ENCODE measurements around the gene CTNNA3.
"Not testable (repeated sequence)": the region's sequence is repeated elsewhere in the genome, so short reads cannot be mapped to it uniquely, and the experiment has no call there.

Gene CTNNA3

GRCh38 chr10:67224553-67224952, 471.4 kb downstream of the CTNNA3 start:
- no peak for TF ChIP-seq CTCF (conservative IDR thresholded peaks at IDR 0.05; ENCODE audit: low read length)
- DNase-seq (ENCODE audit: low read depth), result no peak
- no peak overlapping the region for H3K4me3 ChIP-seq (ENCODE audit: low read length)

GRCh38 chr10:67222934-67223333, 473.1 kb downstream of the CTNNA3 start:
- no peak overlapping the region for H3K4me3 ChIP-seq (ENCODE audit: low read length)
- no peak for DNase-seq (ENCODE audit: low read depth)
- TF ChIP-seq CTCF (conservative IDR thresholded peaks at IDR 0.05; ENCODE audit: low read length), result no peak

GRCh38 chr10:67221939-67222494, 474.0 kb downstream of the CTNNA3 start:
- DNase-seq (ENCODE audit: low read depth), result no peak
- H3K4me3 ChIP-seq (ENCODE audit: low read length), result no peak overlapping the region
- TF ChIP-seq CTCF (conservative IDR thresholded peaks at IDR 0.05; ENCODE audit: low read length), result no peak

GRCh38 chr10:67211680-67212079, 484.3 kb downstream of the CTNNA3 start:
- DNase-seq (ENCODE audit: low read depth), result no peak
- H3K4me3 ChIP-seq (ENCODE audit: low read length), result no peak overlapping the region
- no peak for TF ChIP-seq CTCF (conservative IDR thresholded peaks at IDR 0.05; ENCODE audit: low read length)

GRCh38 chr10:67207923-67208322, 488.1 kb downstream of the CTNNA3 start:
- not testable (repeated sequence) for H3K4me3 ChIP-seq (ENCODE audit: low read length); DNase-seq (ENCODE audit: low read depth)

- TF ChIP-seq CTCF (conservative IDR thresholded peaks at IDR 0.05; ENCODE audit: low read length), result no peak
- DNase-seq (ENCODE audit: low read depth), result no peak
- H3K4me3 ChIP-seq (ENCODE audit: low read length), result no peak overlapping the region
Observed at GRCh38 chr10:67200913-67201564, 495.0 kb downstream of the CTNNA3 start.

GRCh38 chr10:67175354-67175753, 520.6 kb downstream of the CTNNA3 start:
- DNase-seq (ENCODE audit: low read depth), result no peak
- no peak overlapping the region for H3K4me3 ChIP-seq (ENCODE audit: low read length)
- no peak for TF ChIP-seq CTCF (conservative IDR thresholded peaks at IDR 0.05; ENCODE audit: low read length)
